Thymus (tissue), 11 donors: ENCODE data around the gene BCL11A. TPM values are rescaled to one million over a fixed set of nuclear protein-coding genes. Genes with fewer than 3 reads are reported as not detected.

Experiments used
- DNase-seq, 9 donors: peaks; one replicate each; pipeline ENCODE4 v3.0.0-alpha.2; 2013; ENCODE audit warnings: low spot score in 9 of 9, low read depth in 6 of 9, missing footprints in 1 of 9
- H3K27ac ChIP-seq, 2 donors: one replicate each; pipeline ENCODE4 v1.5.1; 2013; ENCODE audit warnings: control low read depth in 1 of 2, low read depth in 1 of 2, low read length in 1 of 2, mild to moderate bottlenecking in 1 of 2, moderate library complexity in 1 of 2
- H3K27me3 ChIP-seq, 2 donors: one replicate each; pipeline ENCODE4 v1.5.1; 2013; ENCODE audit warnings: low read length in 1 of 2; ENCODE audit not compliant: control insufficient read depth in 2 of 2, insufficient read depth in 1 of 2
- H3K36me3 ChIP-seq, 2 donors: one replicate each; pipeline ENCODE4 v1.5.1; 2013; ENCODE audit warnings: low read length in 1 of 2, mild to moderate bottlenecking in 1 of 2, moderate library complexity in 1 of 2; ENCODE audit not compliant: control insufficient read depth in 2 of 2, insufficient read depth in 2 of 2
- H3K4me1 ChIP-seq, 2 donors: one replicate each; pipeline ENCODE4 v1.5.1; 2013; ENCODE audit warnings: low read length in 2 of 2; ENCODE audit not compliant: control insufficient read depth in 2 of 2, insufficient read depth in 2 of 2
- H3K4me3 ChIP-seq, 2 donors: one replicate each; pipeline ENCODE4 v1.5.1; 2013; ENCODE audit warnings: low read length in 2 of 2, control low read depth in 1 of 2, mild to moderate bottlenecking in 1 of 2
- H3K9me3 ChIP-seq, 2 donors: one replicate each; pipeline ENCODE4 v1.5.1; 2013; ENCODE audit warnings: low read length in 1 of 2, mild to moderate bottlenecking in 1 of 2; ENCODE audit not compliant: control insufficient read depth in 2 of 2, insufficient read depth in 1 of 2
- WGBS: extraction: QIAGEN DNeasy Blood & Tissue Kit; methylation state at CpG from one replicate; pipeline ENCODE4 v1.1.7; 2013; 5-methylcytosine and 5-hydroxymethylcytosine counted together
- polyA plus RNA-seq: library from polyadenylated mRNA; stranded (reverse); fragments of 200-250 nt; gene quantifications from one replicate; pipeline ENCODE4 v1.2.3, GENCODE V29; 2013
- total RNA-seq: library from RNA; stranded (reverse); fragments of 120-200 nt; gene quantifications from one replicate; pipeline ENCODE4 v1.2.4, GENCODE V29; 2013
- donor health status: healthy.

BCL11A gene
- total and polyA plus RNA-seq, 2 donors, result 27.9 to 33.6 TPM

GRCh38 chr2:60505240-60505879 is 48.1 kb downstream of the BCL11A start:
- H3K36me3 ChIP-seq, result peaks cover 17 to 68% of the 10 kb centered on the region in 2 donors
- DNase-seq, result no peak
- H3K27me3 ChIP-seq, result no peaks in the 10 kb centered on the region
- H3K4me1 ChIP-seq, result peaks cover 51 to 86% of the 10 kb centered on the region in 2 donors
- peak overlapping the region; percentile 67 to 68 for H3K27ac ChIP-seq
- no peaks in the 10 kb centered on the region for H3K9me3 ChIP-seq
- 91% methylated on average over 10 of the region's 10 CpGs for WGBS
- no peak overlapping the region for H3K4me3 ChIP-seq

- Histone ChIP-seq H3K9me3 (no peaks in the 10 kb centered on the region), H3K4me1 (peaks cover 44 to 86% of the 10 kb centered on the region in 2 donors), H3K4me3 (no peak overlapping the region), H3K27ac (peak overlapping the region; percentile 25 to 68), H3K36me3 (peaks cover 29 to 74% of the 10 kb centered on the region in 2 donors), H3K27me3 (no peaks in the 10 kb centered on the region)
- DNase-seq, result no peak
- 96% methylated on average over 6 of the region's 6 CpGs for WGBS
Observed at GRCh38 chr2:60504049-60504448, 49.4 kb downstream of the BCL11A start.

GRCh38 chr2:60502144-60502543 is 51.3 kb downstream of the BCL11A start:
- no peak overlapping the region for H3K27ac ChIP-seq
- no peak overlapping the region for H3K4me3 ChIP-seq
- 96% methylated on average over 4 of the region's 4 CpGs for WGBS
- H3K36me3 ChIP-seq, result peaks cover 33 to 81% of the 10 kb centered on the region in 2 donors
- H3K9me3 ChIP-seq, result no peaks in the 10 kb centered on the region
- no peak for DNase-seq
- no peaks in the 10 kb centered on the region for H3K27me3 ChIP-seq
- peaks cover 29 to 77% of the 10 kb centered on the region in 2 donors for H3K4me1 ChIP-seq

- H3K27me3 ChIP-seq, result no peaks in the 10 kb centered on the region
- H3K9me3 ChIP-seq, result no peaks in the 10 kb centered on the region
- WGBS, result 91% methylated on average over 2 of the region's 2 CpGs
- H3K4me1 ChIP-seq, result peaks cover 19 to 66% of the 10 kb centered on the region in 2 donors
- peaks cover 33 to 85% of the 10 kb centered on the region in 2 donors for H3K36me3 ChIP-seq
- no peak overlapping the region for H3K27ac ChIP-seq
- H3K4me3 ChIP-seq, result no peak overlapping the region
- no peak for DNase-seq
Observed at GRCh38 chr2:60500861-60501260, 52.6 kb downstream of the BCL11A start.

- Histone ChIP-seq H3K4me3 (no peak overlapping the region), H3K36me3 (peaks cover 33 to 83% of the 10 kb centered on the region in 2 donors), H3K27ac (no peak overlapping the region), H3K9me3 (no peaks in the 10 kb centered on the region), H3K4me1 (peaks cover 15 to 55% of the 10 kb centered on the region in 2 donors), H3K27me3 (no peaks in the 10 kb centered on the region)
- 77% methylated on average over 8 of the region's 8 CpGs for WGBS
- no peak for DNase-seq
Observed at GRCh38 chr2:60499651-60500265, 53.7 kb downstream of the BCL11A start.

- H3K27ac ChIP-seq, result no peak overlapping the region
- H3K4me3 ChIP-seq, result no peak overlapping the region
- no peaks in the 10 kb centered on the region for H3K9me3 ChIP-seq
- H3K4me1 ChIP-seq, result peaks cover 10 to 47% of the 10 kb centered on the region in 2 donors
- WGBS, result 84% methylated on average over 8 of the region's 8 CpGs
- no peaks in the 10 kb centered on the region for H3K27me3 ChIP-seq
- H3K36me3 ChIP-seq, result peaks cover 31 to 83% of the 10 kb centered on the region in 2 donors
- no peak for DNase-seq
Observed at GRCh38 chr2:60498816-60499429, 54.5 kb downstream of the BCL11A start.

- H3K27me3 ChIP-seq, result no peaks in the 10 kb centered on the region
- H3K4me1 ChIP-seq, result peaks cover 10 to 40% of the 10 kb centered on the region in 2 donors
- no peak overlapping the region for H3K27ac ChIP-seq
- H3K9me3 ChIP-seq, result no peaks in the 10 kb centered on the region
- WGBS, result 97% methylated on average over 8 of the region's 8 CpGs
- DNase-seq, result no peak
- no peak overlapping the region for H3K4me3 ChIP-seq
- H3K36me3 ChIP-seq, result peaks cover 27 to 86% of the 10 kb centered on the region in 2 donors
Observed at GRCh38 chr2:60498127-60498815, 55.2 kb downstream of the BCL11A start.

GRCh38 chr2:60497500-60497899 is 56.0 kb downstream of the BCL11A start:
- no peak overlapping the region for H3K27ac ChIP-seq
- no peaks in the 10 kb centered on the region for H3K9me3 ChIP-seq
- H3K27me3 ChIP-seq, result no peaks in the 10 kb centered on the region
- no peak overlapping the region for H3K4me3 ChIP-seq
- peaks cover 27 to 85% of the 10 kb centered on the region in 2 donors for H3K36me3 ChIP-seq
- 97% methylated on average over 2 of the region's 2 CpGs for WGBS
- H3K4me1 ChIP-seq, result peaks cover 10 to 34% of the 10 kb centered on the region in 2 donors
- DNase-seq, result no peak

GRCh38 chr2:60496956-60497355 is 56.5 kb downstream of the BCL11A start:
- no peak overlapping the region for H3K27ac ChIP-seq
- peaks cover 10 to 30% of the 10 kb centered on the region in 2 donors for H3K4me1 ChIP-seq
- DNase-seq, result no peak
- H3K36me3 ChIP-seq, result peaks cover 24 to 84% of the 10 kb centered on the region in 2 donors
- H3K27me3 ChIP-seq, result no peaks in the 10 kb centered on the region
- no peaks in the 10 kb centered on the region for H3K9me3 ChIP-seq
- 97% methylated on average over 5 of the region's 5 CpGs for WGBS
- no peak overlapping the region for H3K4me3 ChIP-seq
